WTC11 (cell line): ENCODE data around the gene CLEC3B. TPM values are rescaled to one million over a fixed set of nuclear protein-coding genes. Genes with fewer than 3 reads are reported as not detected.
A peak's percentile ranks its signal among the peaks of the same experiment; 100 is the strongest.
"Not testable (repeated sequence)": the region's sequence is repeated elsewhere in the genome, so short reads cannot be mapped to it uniquely, and the experiment has no call there.

Source experiments
- ATAC-seq: fragments of 200-7000 bp; cut with Tn5 transposase; 2 replicates; pipeline ENCODE4 v1.10.0; 2021; ENCODE audit warnings: mild to moderate bottlenecking, moderate library complexity
- CTCF ChIA-PET: fragments of 300-600 bp; sonication (Branson Sonifier 250); formaldehyde crosslinking; loops from one replicate; lab custom pipeline; 2021; ENCODE audit warnings: antibody characterized with exemption; lab: Charles Lee
- POLR2A ChIA-PET: fragments of 350-600 bp; sonication (Branson Sonifier 250); formaldehyde crosslinking; loops from one replicate; lab custom pipeline; 2021; ENCODE audit warnings: antibody characterized with exemption; lab: Charles Lee
- DNase-seq: peaks from one replicate; pipeline ENCODE4 v3.0.0; 2021; ENCODE audit warnings: low spot score
- H3K27ac Mint-ChIP-seq: 2 replicates; pipeline ENCODE4 v1.8.0; 2021; ENCODE audit warnings: mixed read lengths
- H3K27me3 Mint-ChIP-seq: 2 replicates; pipeline ENCODE4 v1.8.0; 2021; ENCODE audit warnings: low read depth, mild to moderate bottlenecking, moderate library complexity, mixed read lengths
- H3K36me3 Mint-ChIP-seq: 2 replicates; pipeline ENCODE4 v1.8.0; 2021; ENCODE audit warnings: mixed read lengths
- H3K4me1 Mint-ChIP-seq: 2 replicates; pipeline ENCODE4 v1.8.0; 2022; ENCODE audit warnings: mixed read lengths
- H3K4me3 Mint-ChIP-seq: 2 replicates; pipeline ENCODE4 v1.8.0; 2021; ENCODE audit warnings: mild to moderate bottlenecking, moderate library complexity, mixed read lengths
- H3K9me3 Mint-ChIP-seq: 2 replicates; pipeline ENCODE4 v1.8.0; 2021; ENCODE audit warnings: mixed read lengths
- ATF6 ChIP-seq: sonication (generic); formaldehyde crosslinking; IDR thresholded peaks from 2 replicates; pipeline ENCODE4 v1.8.1; 2023; ENCODE audit warnings: mild to moderate bottlenecking, missing genetic modification reagents
- CREM ChIP-seq: sonication (generic); formaldehyde crosslinking; IDR thresholded peaks from 2 replicates; pipeline ENCODE4 v1.8.1; 2022; ENCODE audit warnings: mild to moderate bottlenecking, missing genetic modification reagents, moderate library complexity
- GABPB1 ChIP-seq: sonication (generic); formaldehyde crosslinking; IDR thresholded peaks from 2 replicates; pipeline ENCODE4 v1.8.1; 2023; ENCODE audit warnings: mild to moderate bottlenecking, missing genetic modification reagents
- GRHL2 ChIP-seq: fragments of 250-450 bp; sonication (Bioruptor Pico); IDR thresholded peaks from 2 replicates; pipeline ENCODE4 v1.8.0; 2022; ENCODE audit warnings: mild to moderate bottlenecking, moderate library complexity; ENCODE audit not compliant: insufficient replicate concordance, severe bottlenecking
- IRF1 ChIP-seq: sonication (generic); formaldehyde crosslinking; IDR thresholded peaks from 2 replicates; pipeline ENCODE4 v1.8.0; 2023; ENCODE audit warnings: missing genetic modification reagents
- JUN ChIP-seq: sonication (generic); formaldehyde crosslinking; IDR thresholded peaks from 2 replicates; pipeline ENCODE4 v1.8.0; 2023; ENCODE audit warnings: mild to moderate bottlenecking, missing genetic modification reagents
- NFE2L1 ChIP-seq: sonication (generic); formaldehyde crosslinking; IDR thresholded peaks from 2 replicates; pipeline ENCODE4 v1.8.1; 2023; ENCODE audit warnings: missing genetic modification reagents
- NFYB ChIP-seq: sonication (generic); formaldehyde crosslinking; conservative IDR thresholded peaks from 2 replicates; pipeline ENCODE4 v1.8.0; 2022; ENCODE audit warnings: low read depth, missing genetic modification reagents
- SOX15 ChIP-seq: fragments of 250-450 bp; sonication (Bioruptor Pico); IDR thresholded peaks from 2 replicates; pipeline ENCODE4 v1.9.0; 2021; ENCODE audit warnings: mild to moderate bottlenecking
- TEAD1 ChIP-seq: sonication (generic); formaldehyde crosslinking; IDR thresholded peaks from 2 replicates; pipeline ENCODE4 v1.8.0; 2022; ENCODE audit warnings: mild to moderate bottlenecking, missing genetic modification reagents
- USF1 ChIP-seq: sonication (generic); formaldehyde crosslinking; IDR thresholded peaks from 2 replicates; pipeline ENCODE4 v1.8.0; 2022; ENCODE audit warnings: mild to moderate bottlenecking, missing genetic modification reagents
- ZNF121 ChIP-seq: sonication (generic); formaldehyde crosslinking; IDR thresholded peaks from 2 replicates; pipeline ENCODE4 v1.8.0; 2023; ENCODE audit warnings: missing genetic modification reagents
- ZNF138 ChIP-seq: sonication (generic); formaldehyde crosslinking; conservative IDR thresholded peaks from 2 replicates; pipeline ENCODE4 v1.8.1; 2022; ENCODE audit warnings: mild to moderate bottlenecking, moderate library complexity, missing genetic modification reagents
- ZNF281 ChIP-seq: sonication (generic); formaldehyde crosslinking; IDR thresholded peaks from 2 replicates; pipeline ENCODE4 v1.8.0; 2023; ENCODE audit warnings: mild to moderate bottlenecking, missing genetic modification reagents
- ZNF425 ChIP-seq: fragments of 250-450 bp; sonication (Bioruptor Pico); conservative IDR thresholded peaks from 2 replicates; pipeline ENCODE4 v1.9.0; 2021; ENCODE audit warnings: mild to moderate bottlenecking
- total RNA-seq: library from RNA; stranded (reverse); gene quantifications from 3 replicates; pipeline ENCODE4 v1.2.3, GENCODE V29; 2021

CLEC3B gene
- total RNA-seq, 1 experiment from 2014 or later, result 0.81 TPM

GRCh38 chr3:45075821-45076625, 49.9 kb downstream of the CLEC3B start:
- Mint-ChIP-seq H3K27ac (no peak overlapping the region), H3K4me1 (peaks cover 2% of the 10 kb centered on the region; the same call in 1 of the 2 replicates), H3K9me3 (0 out of 2 replicates have a peak, but pooled peaks cover 5% of the 10 kb centered on the region), H3K4me3 (no peak overlapping the region), H3K36me3 (no peaks in the 10 kb centered on the region), H3K27me3 (no peaks in the 10 kb centered on the region)
- ATAC-seq (no peak), DNase-seq (no peak)
- POLR2A ChIA-PET, result no interaction called here
- TF ChIP-seq ATF6 (no peak), CREM (CRISPR knock-in tag) (no peak), USF1 (CRISPR knock-in tag) (no peak), SOX15 (CRISPR knock-in tag) (no peak), GABPB1 (no peak), NFE2L1 (CRISPR knock-in tag) (no peak), IRF1 (no peak)
- CTCF ChIA-PET, result interaction anchor here (0.9 to 1.2 kb wide), 3 partner anchors 21 to 432 kb away, joined by 3 to 5 read pairs (median 3); no protein-coding TSS in a partner anchor

- POLR2A ChIA-PET, H3K9me3 Mint-ChIP-seq, H3K4me3 Mint-ChIP-seq, CTCF ChIA-PET, H3K27ac Mint-ChIP-seq, H3K36me3 Mint-ChIP-seq, H3K27me3 Mint-ChIP-seq, ATAC-seq, H3K4me1 Mint-ChIP-seq, DNase-seq: not testable (repeated sequence)
Measured at GRCh38 chr3:45078256-45078655, 52.2 kb downstream of the CLEC3B start.

- H3K36me3 Mint-ChIP-seq, result no peaks in the 10 kb centered on the region
- no peak; the same call in 1 of the 2 replicates for ATAC-seq
- POLR2A ChIA-PET, result no interaction called here
- TF ChIP-seq ZNF138 (CRISPR knock-in tag) (no peak), ZNF121 (CRISPR knock-in tag) (peak; percentile 72; the same call in 1 of the 2 replicates)
- TF ChIP-seq, all 79 proteins: peak for 1
- H3K4me1 Mint-ChIP-seq, result peaks cover 2% of the 10 kb centered on the region; the same call in 1 of the 2 replicates
- CTCF ChIA-PET, result interaction anchor here (0.8 to 2.4 kb wide), 2 partner anchors 61 to 131 kb away, joined by 3 to 13 read pairs; no protein-coding TSS in a partner anchor
- no peak overlapping the region for H3K4me3 Mint-ChIP-seq
- no peak for DNase-seq
- H3K27ac Mint-ChIP-seq, result no peak overlapping the region; the same call in 1 of the 2 replicates
- 0 out of 2 replicates have a peak, but pooled peaks cover 5% of the 10 kb centered on the region for H3K9me3 Mint-ChIP-seq
- H3K27me3 Mint-ChIP-seq, result no peaks in the 10 kb centered on the region
Measured at GRCh38 chr3:45078910-45079522, 52.9 kb downstream of the CLEC3B start.

- no peak overlapping the region for H3K27ac Mint-ChIP-seq
- DNase-seq, result no peak
- no peaks in the 10 kb centered on the region for H3K27me3 Mint-ChIP-seq
- ATAC-seq, result no peak
- POLR2A ChIA-PET, result no interaction called here
- TF ChIP-seq GRHL2 (CRISPR knock-in tag) (no peak), ZNF425 (CRISPR knock-in tag) (no peak), NFYB (CRISPR knock-in tag) (no peak), ZNF281 (CRISPR knock-in tag) (no peak), TEAD1 (CRISPR knock-in tag) (no peak), JUN (CRISPR knock-in tag) (no peak)
- TF ChIP-seq, all 79 proteins: peak for 0
- H3K9me3 Mint-ChIP-seq, result 0 out of 2 replicates have a peak, but pooled peaks cover 5% of the 10 kb centered on the region
- H3K4me1 Mint-ChIP-seq, result peaks cover 2% of the 10 kb centered on the region; the same call in 1 of the 2 replicates
- H3K4me3 Mint-ChIP-seq, result no peak overlapping the region
- H3K36me3 Mint-ChIP-seq, result peaks cover under 1% of the 10 kb centered on the region
- CTCF ChIA-PET, result interaction anchor here (2.4 kb wide), 1 partner anchor 130 kb away, joined by 13 read pairs; no protein-coding TSS in a partner anchor
Measured at GRCh38 chr3:45079715-45080114, 53.6 kb downstream of the CLEC3B start.
